Fibroblast of skin of right quadriceps (primary cell): ENCODE data around the gene BCAS4.
A peak's percentile ranks its signal among the peaks of the same experiment; 100 is the strongest.

Source experiments
- DNase-seq: peaks from one replicate; pipeline ENCODE4 v3.0.0-alpha.2; 2013

Gene BCAS4

DNA sequence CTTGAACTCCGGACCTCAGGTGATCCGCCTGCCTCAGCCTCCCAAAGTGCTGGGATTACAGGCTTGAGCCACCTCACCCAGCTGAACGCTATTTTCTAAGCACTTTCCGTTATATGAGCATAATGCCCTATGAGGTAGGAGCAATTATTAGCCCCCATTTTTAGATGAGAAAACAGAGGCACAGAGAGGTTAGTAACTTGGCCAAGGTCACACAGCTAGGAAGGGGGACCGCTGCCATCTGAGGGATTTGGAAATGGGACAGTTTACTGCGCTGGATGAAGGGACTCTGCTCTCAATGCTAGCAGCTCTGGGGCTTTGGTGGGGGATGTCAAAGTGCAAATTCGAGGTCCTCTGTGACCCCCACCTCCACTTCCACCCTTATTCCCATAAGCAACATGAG lies 62.5 kb downstream of the BCAS4 start:
- DNase-seq: no peak

DNA sequence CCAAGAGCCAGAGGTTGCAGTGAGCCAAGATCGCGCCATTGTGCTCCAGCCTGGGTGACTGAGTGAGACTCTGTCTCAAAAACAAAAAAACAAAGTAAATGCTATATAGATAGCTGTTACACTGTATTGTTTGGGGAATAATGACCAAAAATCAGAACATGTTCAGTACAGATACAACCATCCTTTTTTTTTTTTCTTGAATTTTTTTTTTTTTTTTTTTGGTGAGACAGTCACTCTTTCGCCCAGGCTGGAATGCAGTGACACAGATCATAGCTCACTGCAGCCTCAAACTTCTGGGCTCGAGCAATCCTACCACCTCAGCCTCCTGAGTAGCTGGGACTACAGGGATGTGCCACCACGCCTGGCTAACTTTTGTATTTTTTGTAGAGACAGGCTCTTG lies 63.7 kb downstream of the BCAS4 start:
- DNase-seq: no peak

DNA sequence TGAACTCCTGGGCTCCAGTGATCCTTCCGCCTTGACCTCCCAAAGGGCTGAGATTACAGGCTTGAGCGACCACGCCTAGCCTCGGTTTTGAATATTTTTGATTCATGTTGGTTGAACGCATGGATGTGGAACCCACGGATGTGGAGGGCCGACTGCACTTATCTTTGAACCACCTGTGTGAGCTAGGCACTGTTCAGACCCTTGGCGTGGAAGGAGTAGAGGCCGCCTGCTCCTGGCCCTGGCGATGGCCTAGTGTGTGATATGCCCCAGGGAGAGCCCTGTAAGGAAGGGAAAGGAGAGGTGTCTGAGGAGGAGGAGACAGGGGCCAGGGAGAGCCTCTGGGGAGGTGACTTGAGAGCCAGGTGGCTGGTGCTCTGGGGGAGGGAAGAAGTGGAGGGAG lies 64.3 kb downstream of the BCAS4 start:
- no peak for DNase-seq

DNA sequence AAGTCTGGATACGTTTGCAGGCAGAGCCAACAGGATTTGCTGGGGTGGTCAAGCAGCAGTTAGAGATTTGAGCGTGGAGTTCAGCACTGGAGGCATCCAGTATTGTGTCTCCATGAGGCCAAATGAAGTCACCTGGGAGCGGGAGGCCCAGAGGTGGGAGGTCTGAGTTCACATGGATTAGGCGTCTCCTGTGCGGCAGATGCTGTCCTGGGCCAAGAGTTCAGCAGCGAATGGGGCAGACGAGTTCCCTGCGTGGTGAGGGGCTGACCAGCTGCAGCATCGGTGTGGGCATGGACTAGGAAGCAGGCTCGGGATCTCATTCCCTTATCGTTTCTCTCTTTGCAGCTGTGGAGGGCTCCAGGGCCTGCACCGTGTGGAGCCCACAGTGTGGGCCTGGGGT lies 66.2 kb downstream of the BCAS4 start:
- no peak for DNase-seq

DNA sequence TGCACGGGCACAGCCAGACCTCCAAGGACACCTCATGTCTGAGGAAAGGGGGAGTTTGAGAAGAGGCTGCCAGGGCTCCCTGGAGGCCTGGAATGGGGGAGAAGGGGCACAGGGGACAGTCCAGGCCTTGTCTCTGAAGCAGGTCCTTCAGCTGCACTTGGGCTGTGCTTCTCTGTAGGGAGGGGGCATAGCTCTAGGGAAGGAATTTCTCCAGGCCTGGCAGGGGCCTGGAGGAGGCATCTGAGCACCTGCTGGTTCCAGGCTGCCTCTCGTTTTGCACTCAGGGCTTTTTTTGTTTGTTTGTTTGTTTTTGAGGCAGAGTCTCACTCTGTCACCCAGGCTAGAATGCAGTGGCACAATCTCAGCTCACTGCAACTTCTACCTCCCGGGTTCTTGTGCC lies 67.7 kb downstream of the BCAS4 start:
- DNase-seq: no peak

DNA sequence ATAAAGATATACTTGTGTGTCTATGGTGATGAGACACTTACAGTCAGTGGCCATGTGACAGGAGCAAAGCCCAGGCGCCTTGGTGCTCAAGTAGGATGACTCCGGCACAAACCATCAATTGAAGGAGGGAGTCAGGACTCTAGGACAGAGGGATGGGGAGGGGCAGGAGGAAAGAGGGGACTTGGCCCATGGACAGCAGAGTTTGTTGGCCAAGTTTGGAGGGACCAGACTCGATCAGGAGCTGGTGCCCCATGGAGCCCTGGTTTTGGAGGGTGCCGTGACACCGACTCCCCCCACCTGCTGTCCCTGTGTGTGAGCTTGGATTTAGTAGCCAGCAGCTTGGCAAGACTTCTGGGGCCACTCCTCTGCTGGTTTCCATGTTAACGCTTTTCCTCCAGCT lies 70.3 kb downstream of the BCAS4 start:
- no peak for DNase-seq

DNA sequence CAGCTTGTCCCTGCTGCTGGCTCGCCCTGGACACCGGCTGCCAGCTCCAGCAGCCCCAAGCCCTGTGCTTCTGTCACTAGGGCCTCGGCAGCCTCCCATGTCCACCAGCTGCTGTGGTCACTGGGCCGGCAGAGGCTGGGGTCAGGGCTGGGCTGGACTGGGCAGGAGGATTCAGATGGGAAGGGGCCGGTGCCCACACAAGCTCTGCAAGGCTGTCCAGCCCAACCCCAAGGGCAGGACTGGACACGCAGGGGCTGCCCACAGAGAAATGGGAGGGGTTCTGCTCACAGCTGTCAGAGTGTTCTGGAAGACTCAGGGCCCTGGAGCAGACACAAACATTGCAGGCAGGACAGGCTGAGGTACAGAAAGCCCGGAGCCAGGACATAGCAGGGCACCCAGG lies 70.7 kb downstream of the BCAS4 start:
- DNase-seq: no peak

DNA sequence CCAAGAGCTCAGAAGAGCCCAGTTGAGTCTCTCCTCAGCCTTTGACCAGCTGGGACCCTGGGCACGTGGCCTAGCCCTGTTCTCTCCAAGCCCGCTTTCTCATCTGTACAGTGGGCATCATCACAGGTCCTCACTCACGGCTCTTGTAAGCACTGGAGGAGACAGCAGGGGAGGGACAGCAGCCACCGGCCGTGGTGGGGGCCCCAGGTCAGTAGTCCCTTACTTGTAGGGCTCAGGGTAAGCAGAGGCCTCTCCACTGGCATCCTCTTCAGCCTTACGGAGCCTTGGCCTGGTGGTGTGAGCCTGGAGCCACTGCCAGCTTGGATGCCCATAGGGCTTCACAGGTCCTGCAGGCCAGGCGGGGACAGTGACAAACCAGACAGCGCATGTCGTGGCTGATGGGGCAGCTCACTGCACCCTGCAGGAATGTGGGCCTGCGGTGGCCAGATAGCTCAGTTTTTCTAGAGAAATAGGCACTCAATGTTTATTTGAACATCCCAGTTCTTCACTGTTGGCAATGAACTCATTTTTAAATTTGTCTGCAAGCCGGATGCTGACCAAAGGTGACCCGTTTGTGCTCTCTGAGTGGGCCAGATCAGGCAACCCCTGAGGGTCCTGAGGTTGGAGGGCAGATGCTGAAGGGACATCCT lies 71.3 kb downstream of the BCAS4 start:
- no peak for DNase-seq

DNA sequence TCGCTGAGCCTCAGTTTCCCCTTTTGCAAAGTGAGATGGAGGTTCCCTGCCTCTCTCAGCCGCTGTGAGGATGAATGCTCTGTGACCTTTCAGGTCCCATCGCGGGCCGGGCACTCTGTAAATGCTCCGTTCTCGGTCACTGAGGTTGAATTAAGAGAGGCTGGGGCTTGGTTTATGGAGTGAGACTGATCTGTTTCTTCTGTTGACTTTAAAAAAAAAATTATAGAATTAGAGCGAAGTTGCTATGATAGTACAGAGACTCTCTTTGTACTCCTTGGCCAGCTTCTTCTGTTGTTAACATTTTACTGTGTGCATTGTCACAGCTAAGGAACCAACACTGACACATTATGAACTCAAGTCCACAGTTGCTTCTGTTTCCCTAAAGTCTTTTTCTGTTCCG lies 72.0 kb downstream of the BCAS4 start:
- no peak for DNase-seq

DNA sequence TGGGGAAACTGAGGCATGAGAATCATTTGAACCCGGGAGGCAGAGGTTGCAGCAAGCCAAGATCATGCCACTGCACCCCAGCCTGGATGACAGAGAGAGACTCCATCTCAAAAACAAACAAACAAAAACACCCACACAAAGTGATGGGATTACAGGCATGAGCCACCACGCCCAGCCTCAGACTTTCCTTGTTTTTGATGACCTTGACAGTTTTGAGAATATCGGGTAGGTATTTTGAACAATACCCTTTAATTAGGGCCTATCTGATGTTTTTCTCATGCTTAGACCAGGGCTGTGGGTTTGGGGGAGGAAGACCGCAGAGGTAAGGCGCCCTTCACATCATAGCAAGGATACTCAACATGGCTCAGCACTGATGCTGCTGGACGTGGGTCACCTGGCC lies 72.9 kb downstream of the BCAS4 start:
- no peak for DNase-seq

DNA sequence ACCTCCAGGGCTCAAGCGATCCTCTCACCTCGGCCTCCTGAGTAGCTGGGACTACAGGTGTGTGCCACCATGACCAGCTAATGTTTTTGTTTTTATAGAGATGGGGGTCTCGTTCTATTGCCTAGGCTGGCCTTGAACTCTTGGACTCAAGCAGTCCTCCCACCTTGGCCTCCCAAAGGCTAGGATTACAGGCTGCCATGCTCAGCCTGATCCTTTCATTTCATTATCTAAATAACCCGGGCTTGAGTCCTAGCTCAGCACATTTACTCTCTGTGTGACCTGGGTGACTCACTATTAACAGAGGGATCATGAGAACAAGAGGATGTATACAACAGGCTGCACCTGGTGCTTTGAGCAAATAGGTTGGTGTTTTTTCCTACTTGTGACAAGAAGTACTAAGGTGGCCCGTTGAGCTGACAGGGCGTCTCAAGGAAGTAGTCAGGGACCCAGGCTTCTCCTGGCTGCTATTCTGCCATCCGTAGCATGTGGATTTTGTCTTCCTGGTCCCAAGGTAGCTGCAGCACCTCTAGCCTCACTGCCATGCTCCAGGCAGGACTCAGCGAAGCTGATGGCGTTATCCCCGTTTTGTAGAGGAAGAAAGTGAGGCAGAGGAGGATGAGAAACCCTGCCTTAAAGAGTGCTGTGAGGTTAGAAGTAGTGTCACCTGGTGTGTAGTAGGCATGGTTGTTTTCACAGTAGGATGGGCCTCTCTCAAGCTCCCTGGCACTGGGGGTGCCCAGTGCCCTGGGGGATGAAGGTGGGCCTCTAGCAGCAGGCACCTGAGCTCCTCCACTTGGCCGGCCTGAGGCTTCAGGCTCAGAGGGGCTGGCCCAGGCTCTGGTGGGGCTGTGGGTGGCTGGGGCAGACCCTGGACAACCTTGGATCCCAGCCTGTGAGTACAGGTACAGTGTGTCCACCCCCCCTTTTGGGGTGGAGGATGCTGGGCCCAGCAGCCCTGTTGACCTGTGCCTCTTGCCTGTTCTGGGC lies 73.9 kb downstream of the BCAS4 start:
- no peak for DNase-seq

DNA sequence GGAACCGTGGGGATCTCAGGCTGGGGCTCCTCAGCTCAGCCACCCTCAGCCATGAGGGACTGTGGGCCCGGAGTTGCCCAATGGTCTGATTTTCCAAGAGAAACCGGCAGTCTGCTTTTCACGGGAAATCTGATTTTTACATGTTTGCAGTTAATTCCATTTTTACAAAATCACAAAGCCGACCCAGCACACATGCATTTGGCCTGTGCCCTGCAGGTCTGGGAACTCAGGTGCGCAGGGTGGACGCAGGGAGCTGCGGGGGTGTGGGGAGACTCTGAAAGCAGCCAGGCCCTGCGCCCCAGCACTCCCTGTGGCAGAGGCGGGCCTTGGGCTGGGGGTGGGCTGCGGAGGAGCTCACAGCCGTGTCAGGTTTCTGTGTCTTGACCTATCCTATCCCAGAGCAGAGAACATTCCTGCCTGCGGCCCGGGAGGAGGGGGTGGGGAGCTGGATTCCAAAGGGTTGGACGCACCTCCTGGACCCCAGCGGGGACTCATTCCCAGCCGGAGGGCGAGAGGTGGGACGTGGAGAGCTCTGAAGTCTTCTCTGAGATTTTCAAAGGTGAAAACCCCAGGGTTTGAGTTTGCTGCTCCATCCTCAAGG lies 75.8 kb downstream of the BCAS4 start:
- DNase-seq: peak; percentile 85

DNA sequence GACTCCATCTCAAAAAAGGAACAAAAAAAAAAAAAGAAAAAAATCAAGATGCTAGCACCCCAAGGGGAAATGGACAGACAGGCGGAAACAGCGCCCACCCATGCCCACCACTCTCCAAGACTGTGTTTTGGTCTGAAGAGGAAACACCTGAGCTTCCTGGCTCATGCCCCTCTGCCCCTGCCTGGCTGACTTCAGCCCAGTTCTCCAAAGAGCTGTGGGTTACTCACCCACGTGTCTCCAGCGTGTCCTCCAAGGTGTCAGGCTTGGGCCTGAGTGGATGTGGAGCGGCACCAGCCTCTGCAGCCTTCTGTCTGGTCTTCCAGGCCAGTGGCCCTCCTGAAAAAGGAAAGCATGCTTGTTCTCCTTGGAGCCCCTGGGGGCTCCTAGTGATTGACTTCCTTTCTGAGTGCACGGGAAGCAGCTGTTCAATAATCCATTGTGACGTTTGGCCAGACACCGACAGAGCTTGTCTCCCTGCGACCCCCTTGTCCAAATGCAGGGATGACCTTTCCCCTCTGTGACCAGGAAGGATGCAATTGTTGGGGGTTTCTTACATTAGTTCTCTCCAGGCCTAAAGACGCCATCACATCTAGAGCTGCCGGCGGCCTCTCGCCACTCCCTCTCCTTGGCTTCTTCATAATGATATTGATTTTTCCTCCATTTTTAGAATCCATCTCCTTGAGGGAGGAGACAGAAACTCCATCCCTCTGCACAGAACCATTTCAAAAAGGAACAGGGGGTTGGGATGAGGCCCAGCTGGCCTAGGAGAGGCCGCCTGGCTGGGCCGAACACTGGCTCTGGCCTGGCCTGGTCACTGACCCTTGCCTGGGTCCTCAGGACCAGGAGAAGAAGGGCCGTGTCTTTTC lies 77.9 kb downstream of the BCAS4 start:
- DNase-seq: no peak

DNA sequence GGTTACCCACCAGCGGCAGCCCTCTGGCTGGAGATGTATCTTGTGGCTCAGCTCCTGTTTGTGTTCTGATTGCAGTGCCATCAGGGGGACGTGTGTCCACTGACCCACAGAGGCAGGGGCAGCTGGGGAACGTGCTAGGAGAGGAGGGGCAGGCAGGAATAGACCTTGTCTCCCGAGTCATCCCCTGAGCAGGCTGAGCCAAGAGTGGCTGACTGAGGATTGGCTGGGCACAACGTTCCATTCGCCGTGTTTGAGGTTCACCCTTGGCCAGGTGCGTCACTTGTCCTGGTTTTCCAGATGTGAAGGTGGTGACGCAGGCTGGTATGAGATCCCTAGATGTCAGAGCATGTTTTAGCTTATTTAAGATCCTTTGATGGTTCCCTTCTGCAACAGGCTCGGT lies 78.7 kb downstream of the BCAS4 start:
- no peak for DNase-seq

DNA sequence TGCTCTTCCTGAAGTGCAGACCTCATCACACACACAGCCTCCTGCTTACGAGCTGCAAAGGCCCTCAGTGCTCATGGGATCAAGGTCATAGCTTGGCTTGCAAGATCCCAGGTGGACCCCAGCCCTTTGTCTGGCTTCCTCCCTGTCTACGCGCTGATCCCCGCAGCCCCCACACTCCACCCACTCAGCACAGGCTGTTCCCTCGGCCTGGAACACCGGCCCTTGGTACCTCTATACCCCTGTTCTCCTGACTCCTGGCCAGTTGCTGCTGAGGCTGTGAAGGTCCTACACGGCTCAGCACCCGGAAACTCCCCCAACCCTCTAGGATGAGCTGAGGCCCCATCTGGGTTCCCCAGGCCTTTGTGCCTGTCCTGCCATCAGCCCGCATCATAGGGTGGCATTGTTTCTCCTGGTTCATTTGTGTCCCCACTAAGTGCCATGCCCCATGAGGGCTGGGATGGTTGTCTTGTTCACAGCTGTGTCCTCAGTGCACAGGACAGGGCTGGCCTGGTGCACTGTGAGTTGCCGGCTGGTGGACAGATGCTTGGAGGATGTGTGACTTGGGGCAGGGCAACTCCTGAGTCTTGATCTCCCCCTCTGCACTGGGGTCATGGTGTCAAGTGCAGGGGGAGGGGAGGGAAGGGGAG lies 79.4 kb downstream of the BCAS4 start:
- no peak for DNase-seq

DNA sequence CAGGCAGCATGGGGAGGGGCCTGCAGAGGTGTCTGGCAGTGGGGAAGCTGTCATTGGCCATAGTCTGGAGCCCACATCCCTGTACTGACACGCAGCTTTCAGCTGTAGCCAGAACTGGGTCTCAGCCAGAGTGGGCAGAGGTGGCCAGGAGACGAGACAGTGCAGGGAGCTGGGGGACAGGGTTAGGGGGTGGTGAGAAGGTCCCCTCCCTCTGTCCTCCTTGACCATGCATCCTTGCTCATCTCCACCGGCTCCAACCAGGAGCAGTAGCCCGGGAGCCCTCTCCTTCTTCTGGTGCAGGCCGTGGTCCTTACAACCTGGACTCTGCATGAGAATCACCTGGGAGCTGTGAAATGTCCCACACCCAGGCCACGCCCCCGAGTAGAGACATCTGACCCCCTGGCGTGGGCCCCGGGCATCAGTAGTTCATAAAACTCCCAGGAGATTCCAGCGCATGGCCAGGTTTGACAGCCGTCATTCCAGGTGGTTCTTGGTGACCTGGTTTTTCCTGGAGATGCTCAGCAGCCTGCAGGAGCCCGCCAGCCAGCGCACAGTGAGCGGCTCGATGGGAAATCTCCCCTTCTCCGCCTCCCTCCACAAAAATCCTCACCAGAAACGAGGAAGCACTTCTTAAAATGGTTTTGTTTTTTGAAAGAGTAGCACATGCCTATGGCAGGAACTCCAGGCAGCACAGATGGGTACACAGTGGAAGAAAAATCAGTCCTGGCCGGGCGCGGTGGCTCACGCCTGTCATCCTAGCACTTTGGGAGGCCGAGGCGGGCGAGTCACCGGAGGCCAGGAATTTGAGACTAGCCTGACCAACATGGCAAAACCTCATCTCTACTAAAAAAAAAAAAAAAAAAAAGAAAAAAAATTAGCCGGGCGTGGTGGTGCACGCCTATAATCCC lies 80.2 kb downstream of the BCAS4 start:
- DNase-seq: no peak

DNA sequence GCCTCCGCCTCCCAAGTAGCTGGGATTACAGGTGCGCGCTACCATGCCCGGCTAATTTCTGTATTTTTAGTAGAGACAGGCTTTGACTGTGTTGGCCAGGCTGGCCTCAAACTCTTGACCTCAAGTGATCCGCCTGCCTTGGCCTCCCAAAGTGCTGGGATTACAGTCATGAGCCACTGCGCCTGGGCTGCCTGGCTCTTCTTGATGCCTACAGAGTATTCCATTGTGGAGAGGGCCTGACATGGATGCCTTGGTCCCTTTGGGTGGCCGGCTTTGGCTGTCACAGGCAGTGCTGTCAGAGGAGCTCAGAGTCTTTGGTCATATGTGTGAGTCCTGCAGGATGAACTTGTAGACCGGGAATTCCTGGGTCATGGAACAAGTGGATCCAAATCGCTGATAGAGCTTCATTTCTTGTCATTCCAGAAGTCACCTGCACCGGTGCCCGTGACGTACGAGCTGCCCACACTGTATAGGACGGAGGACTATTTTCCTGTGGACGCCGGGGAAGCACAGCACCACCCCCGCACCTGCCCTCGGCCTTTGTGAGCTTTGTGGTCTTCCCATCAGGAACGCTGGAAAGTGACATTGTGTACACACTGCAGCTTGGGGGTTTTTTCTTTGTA lies 81.3 kb downstream of the BCAS4 start:
- DNase-seq: no peak

DNA sequence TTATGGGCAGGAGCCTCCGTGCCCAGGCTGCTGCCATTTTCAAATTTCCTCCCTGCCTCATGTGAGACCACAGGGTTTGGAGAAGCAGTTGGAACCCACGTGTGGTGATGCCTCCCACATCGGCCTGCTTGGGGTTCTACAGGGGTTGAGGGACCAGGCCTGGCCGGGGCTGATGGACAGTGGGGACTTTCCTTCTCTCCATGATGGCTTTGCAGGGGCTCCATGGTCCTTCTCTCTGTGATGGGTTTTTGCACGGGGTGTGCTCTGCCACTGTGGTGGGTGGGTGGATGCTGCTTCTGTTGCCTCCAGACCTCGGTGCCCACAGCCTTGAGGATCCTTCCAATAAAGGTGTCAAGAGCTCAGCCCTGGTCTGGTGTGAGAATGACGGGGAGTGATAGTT lies 82.0 kb downstream of the BCAS4 start:
- DNase-seq: no peak

DNA sequence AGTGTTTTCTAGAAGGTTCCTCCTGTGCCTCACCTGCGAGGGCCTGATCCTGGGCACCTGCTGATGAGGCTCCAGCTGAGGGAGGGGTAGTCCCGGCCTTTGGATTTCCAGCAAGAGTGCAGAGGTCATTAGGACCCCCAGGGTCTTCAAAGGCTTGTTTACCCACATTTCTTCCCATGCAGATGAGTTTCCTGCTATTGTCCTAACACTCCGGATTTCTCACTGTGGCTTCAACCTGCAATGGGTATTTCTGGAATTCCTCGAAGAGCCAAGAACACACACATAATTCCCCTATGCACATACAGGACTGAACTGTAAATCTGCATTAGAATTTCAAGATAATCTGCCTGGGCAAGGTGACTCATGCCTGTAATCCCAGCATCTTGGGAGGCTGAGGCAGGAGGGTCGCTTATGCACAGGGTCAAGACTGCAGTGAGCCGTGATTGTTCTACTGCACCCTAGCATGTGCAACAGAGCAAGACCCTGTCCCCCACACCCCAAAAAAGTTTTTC lies 82.4 kb downstream of the BCAS4 start:
- DNase-seq: no peak
